Effector memory CD4-positive, alpha-beta T cell (primary cell): ENCODE data around the gene DDX47.
"Not testable (repeated sequence)": the region's sequence is repeated elsewhere in the genome, so short reads cannot be mapped to it uniquely, and the experiment has no call there.

Experiments used
- DNase-seq, 3 donors: peaks; one replicate each; pipeline ENCODE4 v3.0.0-alpha.2; 2020
- H3K27ac ChIP-seq: 2 replicates; pipeline ENCODE4 v1.7.0; 2013; ENCODE audit warnings: mild to moderate bottlenecking, low read length, moderate library complexity; ENCODE audit not compliant: insufficient read depth, poor library complexity, severe bottlenecking
- H3K27me3 ChIP-seq: replicated peaks from 2 replicates; pipeline ENCODE4 v1.7.0; 2013; ENCODE audit warnings: mild to moderate bottlenecking, low read length; ENCODE audit not compliant: insufficient read depth, control insufficient read depth, poor library complexity, severe bottlenecking
- H3K36me3 ChIP-seq: 2 replicates; pipeline ENCODE4 v1.7.0; 2013; ENCODE audit warnings: mild to moderate bottlenecking, low read length, moderate library complexity; ENCODE audit not compliant: control insufficient read depth, insufficient read depth
- H3K4me1 ChIP-seq: 2 replicates; pipeline ENCODE4 v1.7.0; 2013; ENCODE audit warnings: low read length, mild to moderate bottlenecking; ENCODE audit not compliant: control insufficient read depth, insufficient read depth, poor library complexity, severe bottlenecking
- H3K4me3 ChIP-seq: 2 replicates; pipeline ENCODE4 v1.7.0; 2013; ENCODE audit warnings: low read length, low read depth, mild to moderate bottlenecking; ENCODE audit not compliant: insufficient read depth, poor library complexity, severe bottlenecking
- H3K9me3 ChIP-seq: 2 replicates; pipeline ENCODE4 v1.7.0; 2013; ENCODE audit warnings: mild to moderate bottlenecking, low read length, moderate library complexity; ENCODE audit not compliant: control insufficient read depth

DDX47 gene

GRCh38 chr12:12819221-12819620, 6.1 kb downstream of the DDX47 start:
- Histone ChIP-seq H3K27me3 (no peaks in the 10 kb centered on the region), H3K27ac (no peak overlapping the region), H3K4me3 (no peak overlapping the region), H3K36me3 (peaks cover 50% of the 10 kb centered on the region), H3K4me1 (peaks cover 12% of the 10 kb centered on the region), H3K9me3 (no peaks in the 10 kb centered on the region)
- DNase-seq, result no peak

GRCh38 chr12:12819752-12820311, 6.7 kb downstream of the DDX47 start:
- no peaks in the 10 kb centered on the region for H3K27me3 ChIP-seq
- no peak for DNase-seq
- H3K36me3 ChIP-seq, result peaks cover 56% of the 10 kb centered on the region
- no peak overlapping the region for H3K4me3 ChIP-seq
- H3K4me1 ChIP-seq, result peaks cover 6% of the 10 kb centered on the region
- no peak overlapping the region for H3K27ac ChIP-seq
- H3K9me3 ChIP-seq, result no peaks in the 10 kb centered on the region

- not testable (repeated sequence) for DNase-seq, H3K9me3 ChIP-seq, H3K4me3 ChIP-seq, H3K4me1 ChIP-seq, H3K27me3 ChIP-seq, H3K27ac ChIP-seq
- H3K36me3 ChIP-seq, result peaks cover 60% of the 10 kb centered on the region
These were observed 7.2 kb downstream of the DDX47 start for GRCh38 chr12:12820376-12820775.

GRCh38 chr12:12821975-12822374, 8.8 kb downstream of the DDX47 start:
- Histone ChIP-seq H3K4me1 (no peaks in the 10 kb centered on the region), H3K27ac (no peak overlapping the region)

GRCh38 chr12:12822886-12823285, 9.7 kb downstream of the DDX47 start:
- Histone ChIP-seq H3K36me3 (peaks cover 79% of the 10 kb centered on the region), H3K4me3 (no peak overlapping the region), H3K27ac (no peak overlapping the region), H3K9me3 (no peaks in the 10 kb centered on the region), H3K27me3 (no peaks in the 10 kb centered on the region), H3K4me1 (no peaks in the 10 kb centered on the region)
- no peak for DNase-seq

More at GRCh38 chr12:12821975-12822374, 8.8 kb downstream of the DDX47 start:
- H3K9me3 ChIP-seq, result no peaks in the 10 kb centered on the region
- H3K4me3 ChIP-seq, result no peak overlapping the region
- no peak for DNase-seq
- H3K36me3 ChIP-seq, result peaks cover 73% of the 10 kb centered on the region
- H3K27me3 ChIP-seq, result no peaks in the 10 kb centered on the region

GRCh38 chr12:12823300-12823699, 10.2 kb downstream of the DDX47 start:
- DNase-seq, result no peak

GRCh38 chr12:12823811-12824210, 10.7 kb downstream of the DDX47 start:
- no peak overlapping the region for H3K27ac ChIP-seq
- no peaks in the 10 kb centered on the region for H3K9me3 ChIP-seq
- H3K4me3 ChIP-seq, result no peak overlapping the region
- peaks cover 89% of the 10 kb centered on the region for H3K36me3 ChIP-seq
- DNase-seq, result no peak
- H3K27me3 ChIP-seq, result no peaks in the 10 kb centered on the region
- H3K4me1 ChIP-seq, result no peaks in the 10 kb centered on the region

More at GRCh38 chr12:12823300-12823699, 10.2 kb downstream of the DDX47 start:
- Histone ChIP-seq H3K36me3 (peaks cover 84% of the 10 kb centered on the region), H3K9me3 (no peaks in the 10 kb centered on the region), H3K4me1 (no peaks in the 10 kb centered on the region), H3K27me3 (no peaks in the 10 kb centered on the region), H3K27ac (no peak overlapping the region), H3K4me3 (no peak overlapping the region)

- H3K4me3 ChIP-seq, result no peak overlapping the region
- no peaks in the 10 kb centered on the region for H3K9me3 ChIP-seq
- no peaks in the 10 kb centered on the region for H3K4me1 ChIP-seq
- no peak for DNase-seq
- no peak overlapping the region for H3K27ac ChIP-seq
- H3K27me3 ChIP-seq, result no peaks in the 10 kb centered on the region
- H3K36me3 ChIP-seq, result peaks cover 18% of the 10 kb centered on the region
These were observed 22.4 kb downstream of the DDX47 start for GRCh38 chr12:12835378-12836146.

GRCh38 chr12:12836571-12836970, 23.4 kb downstream of the DDX47 start:
- H3K27me3 ChIP-seq, result no peaks in the 10 kb centered on the region
- no peak for DNase-seq
- H3K27ac ChIP-seq, result no peak overlapping the region
- H3K4me3 ChIP-seq, result no peak overlapping the region
- peaks cover 14% of the 10 kb centered on the region for H3K36me3 ChIP-seq
- H3K4me1 ChIP-seq, result no peaks in the 10 kb centered on the region
- no peaks in the 10 kb centered on the region for H3K9me3 ChIP-seq

GRCh38 chr12:12837025-12837812, 24.1 kb downstream of the DDX47 start:
- H3K27me3 ChIP-seq, result no peaks in the 10 kb centered on the region
- no peak overlapping the region for H3K4me3 ChIP-seq
- H3K27ac ChIP-seq, result no peak overlapping the region
- peaks cover 13% of the 10 kb centered on the region for H3K36me3 ChIP-seq
- H3K9me3 ChIP-seq, result no peaks in the 10 kb centered on the region
- no peaks in the 10 kb centered on the region for H3K4me1 ChIP-seq
- no peak for DNase-seq
